ENCODE measurements around the gene KLHDC2.

DNA sequence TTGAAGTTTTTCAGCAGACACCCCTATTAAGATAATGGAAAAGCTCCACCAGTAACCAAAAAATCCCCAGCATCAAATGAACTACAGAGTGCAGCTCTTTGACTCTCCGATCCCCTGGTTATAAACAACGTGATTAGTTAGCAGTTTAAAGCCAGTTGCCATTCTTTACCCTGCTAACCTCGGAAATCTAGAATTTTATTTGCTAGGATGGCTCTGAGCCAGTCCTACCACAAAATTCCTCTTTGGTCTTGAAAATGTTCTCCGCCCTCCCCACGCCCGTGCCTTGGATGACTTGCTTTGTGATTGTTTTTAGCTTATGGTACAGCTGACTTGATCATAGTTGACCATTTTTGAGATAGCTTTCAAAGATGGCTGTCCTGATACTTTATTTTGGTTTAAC lies 1.2 kb downstream of the KLHDC2 start:
- TF ChIP-seq, protein P1, sequence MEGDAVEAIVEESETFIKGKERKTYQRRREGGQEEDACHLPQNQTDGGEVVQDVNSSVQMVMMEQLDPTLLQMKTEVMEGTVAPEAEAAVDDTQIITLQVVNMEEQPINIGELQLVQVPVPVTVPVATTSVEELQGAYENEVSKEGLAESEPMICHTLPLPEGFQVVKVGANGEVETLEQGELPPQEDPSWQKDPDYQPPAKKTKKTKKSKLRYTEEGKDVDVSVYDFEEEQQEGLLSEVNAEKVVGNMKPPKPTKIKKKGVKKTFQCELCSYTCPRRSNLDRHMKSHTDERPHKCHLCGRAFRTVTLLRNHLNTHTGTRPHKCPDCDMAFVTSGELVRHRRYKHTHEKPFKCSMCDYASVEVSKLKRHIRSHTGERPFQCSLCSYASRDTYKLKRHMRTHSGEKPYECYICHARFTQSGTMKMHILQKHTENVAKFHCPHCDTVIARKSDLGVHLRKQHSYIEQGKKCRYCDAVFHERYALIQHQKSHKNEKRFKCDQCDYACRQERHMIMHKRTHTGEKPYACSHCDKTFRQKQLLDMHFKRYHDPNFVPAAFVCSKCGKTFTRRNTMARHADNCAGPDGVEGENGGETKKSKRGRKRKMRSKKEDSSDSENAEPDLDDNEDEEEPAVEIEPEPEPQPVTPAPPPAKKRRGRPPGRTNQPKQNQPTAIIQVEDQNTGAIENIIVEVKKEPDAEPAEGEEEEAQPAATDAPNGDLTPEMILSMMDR (conservative IDR thresholded peaks at IDR 0.05): no peak
- TF ChIP-seq ZFX (IDR thresholded peaks at IDR 0.05): no peak
